GM19468 (cell line): ENCODE results near the gene AGO3.

Experiments used
- ATAC-seq: cut with Tn5 transposase; IDR thresholded peaks from one replicate; pipeline ENCODE4 v1.9.1; 2021; ENCODE audit warnings: mild to moderate bottlenecking, moderate library complexity, moderate number of reproducible peaks; ENCODE audit not compliant: unreplicated experiment; ENCODE audit errors: extremely low read depth

Gene AGO3

DNA sequence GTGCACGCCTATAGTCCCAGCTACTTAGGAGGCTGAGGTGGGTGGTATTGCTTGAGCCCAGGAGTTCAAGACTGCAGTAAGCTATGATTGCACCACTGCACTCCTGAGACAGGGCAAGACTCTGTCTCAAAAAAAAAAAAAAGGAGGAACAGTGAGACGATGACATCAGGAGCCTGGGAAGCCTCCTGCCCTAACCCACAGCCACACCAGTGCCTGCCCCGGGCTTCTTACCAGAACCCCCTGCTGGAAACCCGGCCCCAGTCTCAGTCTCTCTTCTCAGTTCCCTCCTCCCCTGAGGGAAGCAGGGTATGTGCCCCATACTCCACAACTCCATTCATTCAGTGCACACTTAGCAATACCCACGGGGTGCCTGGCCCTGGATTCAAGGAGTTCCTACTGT lies 185.0 kb downstream of the AGO3 start:
- ATAC-seq: no peak

DNA sequence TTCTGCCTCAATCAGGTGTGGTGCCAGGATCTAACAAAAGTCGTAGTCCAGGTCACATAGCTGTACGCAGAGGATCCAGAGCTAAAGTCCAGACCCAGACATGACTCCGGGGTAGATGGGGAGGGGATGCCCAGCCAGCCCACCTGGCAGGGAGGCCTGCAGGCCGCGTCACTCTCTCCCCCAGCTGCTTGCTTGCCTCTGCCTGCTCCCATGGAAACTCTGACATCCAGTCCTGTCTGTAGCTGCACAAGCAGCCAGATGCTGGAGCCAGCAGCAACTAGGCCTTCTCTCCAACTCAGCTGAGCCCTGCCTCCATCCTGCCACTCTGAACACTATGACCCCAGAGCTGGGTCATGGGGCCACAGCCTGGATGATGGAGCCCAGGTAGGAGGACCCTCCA lies 186.0 kb downstream of the AGO3 start:
- ATAC-seq: no peak

DNA sequence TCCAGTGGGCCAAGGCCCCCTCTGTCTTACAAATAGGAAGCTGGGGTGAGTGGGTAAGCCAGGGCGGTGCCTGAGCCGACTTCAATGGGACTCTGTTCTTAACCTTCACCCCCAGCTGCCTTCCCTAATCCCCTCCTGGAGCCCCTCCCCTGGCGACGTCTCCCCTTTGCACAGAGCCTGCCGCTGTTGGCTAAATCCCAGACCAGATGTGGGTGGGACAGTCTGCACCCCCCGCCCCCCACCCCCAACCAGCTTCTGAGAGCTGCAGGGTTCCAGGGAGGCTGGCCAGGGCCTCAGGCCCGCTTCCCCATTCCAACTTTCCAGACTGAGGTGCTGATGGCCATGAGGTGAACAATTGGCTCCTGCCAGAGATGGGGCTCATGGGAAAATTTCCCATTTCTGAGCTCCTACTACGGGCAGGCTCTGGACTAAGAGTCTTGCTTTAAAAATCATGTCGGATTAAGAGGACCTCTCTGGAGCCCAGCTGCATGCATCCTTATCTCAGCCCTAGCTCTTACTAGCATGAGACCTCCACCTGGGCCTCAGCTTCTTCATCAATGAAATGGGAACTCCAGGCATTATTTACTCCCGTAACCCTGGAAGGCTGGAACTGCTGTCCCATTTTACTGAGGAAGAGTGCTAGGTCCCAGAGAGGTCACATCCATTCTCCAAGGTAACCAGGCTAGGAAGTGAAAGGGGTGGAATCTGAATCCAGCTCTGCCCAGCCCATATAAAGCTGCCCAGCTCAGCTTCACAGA lies 187.7 kb downstream of the AGO3 start:
- no peak for ATAC-seq

DNA sequence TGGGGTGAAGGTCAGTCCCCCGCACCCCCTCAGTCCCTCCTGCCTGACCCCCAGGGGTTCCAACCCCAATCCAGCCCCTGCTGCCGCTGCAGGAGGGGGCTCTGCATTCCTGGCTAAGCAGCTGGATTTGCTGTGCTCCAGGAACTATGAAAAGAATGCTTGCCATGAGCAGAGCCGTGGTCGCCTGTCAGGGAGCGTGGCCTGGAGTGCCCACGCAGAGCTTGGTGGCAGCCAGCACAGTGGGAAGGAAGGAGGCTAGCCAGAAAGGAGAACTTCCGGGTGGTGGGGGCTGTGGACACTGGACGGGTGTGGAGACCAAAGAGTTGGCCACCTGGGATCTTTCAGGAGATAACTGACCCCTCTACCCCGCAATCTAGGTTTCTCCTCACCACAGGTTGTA lies 188.6 kb downstream of the AGO3 start:
- ATAC-seq: no peak
